H54 (cell line): ENCODE measurements around the gene THBS2.
"Not testable (repeated sequence)": the region's sequence is repeated elsewhere in the genome, so short reads cannot be mapped to it uniquely, and the experiment has no call there.

Experiments used
- DNase-seq: peaks from one replicate; pipeline ENCODE4 v3.0.0; 2011; ENCODE audit warnings: low spot score, mixed read lengths; ENCODE audit not compliant: insufficient read length
- FAIRE-seq: peaks from 3 replicates; lab custom pipeline; 2011; peaks lifted over from hg19 to GRCh38; lab: Jason Lieb, UNC
- POLR2A ChIP-seq: IDR thresholded peaks from 2 replicates; pipeline ENCODE4 v1.6.1; 2011; ENCODE audit warnings: low read depth, mild to moderate bottlenecking, low read length

THBS2 gene

DNA sequence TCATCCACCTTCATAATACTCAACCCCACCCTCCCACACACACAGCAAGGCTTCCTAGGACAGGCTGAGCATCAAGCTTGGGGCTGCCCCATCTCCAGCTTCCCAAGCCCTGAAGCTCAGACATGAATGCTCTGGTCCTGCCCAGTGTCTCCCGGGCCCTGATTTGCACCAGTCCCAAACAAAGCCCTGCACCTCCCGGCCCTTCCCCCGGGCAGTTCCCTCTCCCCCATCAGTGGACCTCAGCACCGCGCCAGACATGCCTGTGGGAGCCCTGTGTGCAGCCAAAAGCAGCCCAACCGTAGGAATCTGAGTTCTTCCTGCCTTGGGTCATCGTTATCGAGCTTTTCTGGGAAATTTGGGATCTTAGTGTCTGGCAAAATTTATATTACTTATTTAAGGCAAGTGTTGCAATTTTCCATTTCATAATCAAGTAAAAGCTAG lies 63.5 kb downstream of the THBS2 start:
- no peak for FAIRE-seq
- DNase-seq = no peak
- TF ChIP-seq POLR2A = no peak

DNA sequence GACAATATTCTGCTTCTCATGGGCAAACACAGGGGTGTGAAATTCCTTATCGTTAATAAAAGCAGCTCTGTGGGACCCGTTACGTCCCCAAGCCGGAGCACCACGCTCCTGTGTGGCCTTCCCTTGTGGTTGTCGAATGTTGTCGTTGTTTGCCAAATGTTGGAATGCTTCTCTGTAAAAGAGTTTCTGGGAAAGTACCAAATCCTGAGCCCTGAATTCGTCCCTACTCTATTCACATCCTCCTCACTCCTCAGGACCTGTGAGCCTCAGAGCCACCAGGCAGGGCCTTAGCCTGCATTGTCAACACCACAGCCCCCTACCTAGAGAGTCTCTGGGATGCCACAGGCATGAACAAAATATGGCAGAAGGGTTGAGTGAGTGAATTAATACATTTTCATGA lies 64.0 kb downstream of the THBS2 start:
- no peak for DNase-seq
- no peak for FAIRE-seq
- TF ChIP-seq POLR2A = no peak

- FAIRE-seq (no peak), DNase-seq (no peak)
- TF ChIP-seq POLR2A = no peak
Observed at GRCh38 chr6:169189182-169189581, 64.5 kb downstream of the THBS2 start.

- no peak for FAIRE-seq
- DNase-seq = no peak
- no peak for TF ChIP-seq POLR2A
Observed at GRCh38 chr6:169188475-169188874, 65.2 kb downstream of the THBS2 start.

- FAIRE-seq = no peak
- DNase-seq = no peak
- TF ChIP-seq POLR2A = no peak
Observed at GRCh38 chr6:169188051-169188470, 65.6 kb downstream of the THBS2 start.

DNA sequence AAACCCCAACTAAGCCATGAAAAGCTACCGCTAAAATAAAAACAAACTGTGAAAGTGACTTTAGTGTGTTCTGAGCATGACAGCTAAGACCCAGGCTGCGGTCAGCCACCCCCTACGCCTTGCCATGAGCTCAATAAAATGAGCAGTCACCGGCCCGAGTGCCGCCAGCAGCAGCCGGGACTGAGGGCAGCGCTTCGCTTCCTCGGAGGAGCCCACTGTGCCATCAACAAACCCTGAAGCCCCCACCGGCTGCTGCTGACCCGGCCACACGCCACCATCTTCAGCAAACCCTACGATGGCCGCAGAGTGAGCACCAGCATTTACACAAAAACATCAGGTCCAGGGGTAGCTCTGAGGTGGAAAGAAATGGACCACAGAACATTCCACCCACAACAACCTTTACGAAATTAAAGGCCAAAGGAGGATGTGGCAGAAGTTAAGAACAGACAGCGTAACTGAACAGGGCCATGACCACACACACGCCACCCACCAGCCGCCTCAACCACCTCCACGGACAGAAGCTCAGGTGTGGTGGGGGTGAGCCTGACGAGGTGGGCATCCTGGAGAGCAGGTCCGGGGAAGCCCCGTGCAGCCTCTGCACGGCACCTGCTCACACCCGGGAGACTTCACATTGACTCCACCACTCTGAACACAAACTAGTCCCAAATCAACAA lies 67.0 kb downstream of the THBS2 start:
- DNase-seq (no peak), FAIRE-seq (no peak)
- no peak for TF ChIP-seq POLR2A

DNA sequence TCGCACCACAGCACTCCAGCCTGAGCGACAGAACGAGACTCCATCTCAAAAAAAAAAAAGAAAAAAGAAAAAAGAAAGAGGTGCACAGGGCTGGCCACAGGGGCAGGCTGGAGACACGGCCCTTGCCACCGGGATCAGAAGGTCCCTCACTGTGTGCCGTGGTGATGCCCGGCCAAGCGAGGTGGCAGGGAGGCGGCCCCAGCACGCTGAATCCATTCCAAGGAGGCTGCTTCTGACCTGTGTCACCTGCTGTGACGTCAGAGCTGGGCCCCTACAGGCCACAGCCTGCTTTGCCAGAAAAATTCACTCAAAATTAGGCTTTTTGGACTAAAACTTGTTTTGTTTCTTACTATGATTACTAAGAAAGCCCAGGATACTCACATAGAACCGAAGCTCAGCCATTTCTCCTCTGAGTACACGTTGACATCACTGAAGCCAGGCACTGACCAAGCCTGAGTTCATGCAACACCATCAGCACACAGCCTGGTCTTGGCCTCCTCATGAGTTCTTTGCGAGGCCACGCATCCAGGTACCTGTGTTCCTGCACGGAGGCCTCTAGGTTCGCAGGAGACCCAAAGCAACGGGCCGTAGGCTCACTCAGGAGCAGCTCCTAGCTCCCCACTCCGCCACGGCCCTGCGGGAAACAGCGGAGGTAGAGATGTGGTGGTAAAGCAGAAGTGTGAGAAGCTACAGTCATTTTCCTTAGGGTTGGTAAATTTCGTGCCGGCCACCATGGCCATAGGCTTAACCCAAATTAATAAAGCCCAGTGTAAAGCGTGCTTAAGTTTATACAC lies 67.8 kb downstream of the THBS2 start:
- TF ChIP-seq POLR2A = no peak
- DNase-seq (no peak), FAIRE-seq (no peak)

- no peak for TF ChIP-seq POLR2A
- FAIRE-seq (no peak), DNase-seq (no peak)
Observed at GRCh38 chr6:169185011-169185521, 68.6 kb downstream of the THBS2 start.

DNA sequence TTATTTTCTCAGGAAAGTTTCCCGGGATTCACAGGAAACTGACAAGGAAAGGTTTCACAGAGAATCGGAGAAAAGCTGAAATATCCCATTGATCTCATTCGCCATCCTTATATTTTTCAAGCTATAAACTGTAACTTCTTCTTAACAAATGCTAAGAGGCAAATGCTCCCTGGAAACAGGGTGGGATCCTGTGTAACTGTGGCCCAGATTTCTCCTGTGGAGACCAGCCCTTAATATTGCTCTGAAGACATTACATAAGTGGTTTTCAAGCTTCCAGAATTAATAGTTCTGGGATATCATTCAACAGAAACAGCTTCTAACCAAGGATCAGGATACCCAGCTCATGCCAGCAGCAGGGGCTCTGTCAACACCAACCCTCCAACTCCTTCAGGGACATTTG lies 69.2 kb downstream of the THBS2 start:
- no peak for TF ChIP-seq POLR2A
- DNase-seq (no peak), FAIRE-seq (no peak)

DNA sequence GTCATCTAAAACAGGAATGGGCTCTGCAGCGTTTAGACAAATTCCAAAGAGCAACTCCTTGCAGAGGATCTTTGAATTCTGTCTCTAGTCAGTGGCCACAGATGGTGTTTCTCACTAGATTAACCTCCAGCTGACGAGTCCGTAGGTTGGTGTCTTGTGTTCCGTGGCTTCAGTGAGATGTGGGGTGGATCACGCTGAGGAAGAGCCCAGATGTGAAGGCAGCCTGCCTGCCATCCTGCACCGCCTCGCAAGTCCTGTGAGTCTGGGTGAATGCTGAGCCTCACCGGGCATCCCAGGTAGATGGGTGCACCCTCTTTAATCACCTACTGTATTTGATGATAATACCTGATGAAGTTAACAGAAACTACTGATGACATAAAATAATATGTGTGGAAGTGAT lies 70.4 kb downstream of the THBS2 start:
- TF ChIP-seq POLR2A = no peak
- no peak for DNase-seq
- no peak for FAIRE-seq

DNA sequence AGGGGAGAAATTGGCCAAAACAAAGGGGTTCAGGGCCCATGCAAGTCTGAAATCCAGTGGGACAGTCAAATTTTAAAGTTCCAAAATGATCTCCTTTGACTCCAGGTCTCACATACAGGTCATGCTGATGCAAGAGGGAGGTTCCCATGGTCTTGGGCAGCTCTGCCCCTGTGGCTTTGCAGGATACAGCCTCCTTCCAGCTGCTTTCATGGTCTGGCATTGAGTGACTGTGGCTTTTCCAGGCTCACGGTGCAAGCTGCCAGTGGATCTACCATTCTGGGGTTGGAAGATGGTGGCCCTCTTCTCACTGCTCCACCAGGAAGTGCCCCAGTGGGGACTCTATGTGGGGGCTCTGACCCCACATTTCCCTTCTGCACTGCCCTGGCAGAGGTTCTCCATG lies 73.8 kb downstream of the THBS2 start:
- not testable (repeated sequence) for FAIRE-seq, DNase-seq

DNA sequence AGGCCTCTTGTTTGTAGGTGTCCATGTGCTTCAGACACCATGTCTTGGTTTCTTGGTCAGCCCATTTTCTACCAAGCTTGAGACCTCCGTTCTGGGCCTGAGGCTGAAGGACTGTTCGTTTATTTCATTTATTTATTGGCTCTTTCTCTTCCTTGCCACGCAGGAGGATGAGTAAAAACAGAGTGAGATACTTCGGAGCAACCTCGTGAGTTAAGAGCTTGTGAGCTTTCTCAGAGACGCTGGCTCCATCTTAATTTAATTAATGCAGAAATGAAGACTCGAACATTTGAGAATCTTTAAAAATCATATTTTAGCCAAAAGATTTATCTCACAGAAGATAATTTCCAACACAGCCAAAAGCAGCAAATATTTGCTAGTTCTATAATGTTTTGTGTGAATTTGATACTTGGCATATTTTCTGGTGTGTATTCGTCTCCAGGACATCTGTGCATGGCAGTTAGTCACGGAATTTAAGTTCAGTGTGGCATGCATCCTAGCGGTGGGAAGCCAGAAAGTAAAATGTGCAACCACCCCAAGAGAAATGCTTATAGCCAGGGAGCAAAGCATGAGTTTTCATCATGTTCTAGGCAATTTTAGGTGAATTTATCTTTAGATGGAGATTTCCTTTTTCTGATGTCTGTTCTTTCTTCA lies 76.0 kb downstream of the THBS2 start:
- FAIRE-seq (no peak), DNase-seq (no peak)
- TF ChIP-seq POLR2A = no peak

DNA sequence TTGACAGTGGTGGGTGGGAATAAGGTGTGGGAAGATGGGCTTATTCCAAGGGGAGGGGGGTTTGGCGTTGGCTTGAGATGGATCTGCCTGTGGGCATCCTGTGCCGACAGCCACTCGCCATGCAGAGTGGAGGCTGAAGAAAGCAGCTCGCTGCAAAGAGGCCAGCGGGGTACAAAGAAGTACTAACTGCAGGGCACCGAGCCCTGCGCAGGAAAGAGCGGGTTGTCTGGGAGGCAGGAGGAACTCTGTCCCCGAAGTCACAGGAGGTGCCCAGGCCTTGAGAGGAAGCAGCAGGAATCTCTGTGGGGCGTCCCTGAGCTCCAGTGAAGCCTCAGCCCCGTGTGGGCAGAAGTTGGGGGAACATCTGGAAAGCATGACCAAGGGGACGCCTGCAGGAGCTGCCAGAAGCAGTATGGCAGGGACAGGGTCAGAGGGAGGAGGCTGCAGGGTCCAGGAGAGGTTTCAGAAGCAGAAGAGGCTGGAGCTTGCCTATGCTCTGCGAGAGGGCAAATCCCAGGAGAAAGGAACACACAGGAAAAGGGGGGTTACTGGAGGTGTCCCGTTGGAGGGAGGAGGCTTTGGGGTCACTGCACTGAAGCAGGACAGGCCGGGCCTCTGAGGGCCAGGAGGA lies 77.2 kb downstream of the THBS2 start:
- no peak for FAIRE-seq

More for the DNA sequence above, 77.2 kb downstream of the THBS2 start:
- no peak for TF ChIP-seq POLR2A
- no peak for DNase-seq
